ACC112 (cell line): Measurements from ENCODE around the gene PCNX2.

Experiments
- H2AFZ ChIP-seq: fragments of 200-600 bp; sonication (generic); one replicate; pipeline ENCODE4 v1.6.0; 2017; ENCODE audit warnings: antibody characterized with exemption, low read length; ENCODE audit not compliant: unreplicated experiment
- H3K27ac ChIP-seq: fragments of 200-600 bp; sonication (generic); 2 replicates; pipeline ENCODE4 v1.5.1; 2014; ENCODE audit warnings: low read depth, mild to moderate bottlenecking, antibody characterized with exemption, low read length, moderate library complexity
- H3K27me3 ChIP-seq: fragments of 200-600 bp; sonication (generic); 2 replicates; pipeline ENCODE4 v1.6.1; 2014; ENCODE audit warnings: mild to moderate bottlenecking, antibody characterized with exemption, low read length, moderate library complexity, mixed read lengths; ENCODE audit not compliant: insufficient read depth
- H3K36me3 ChIP-seq: fragments of 200-600 bp; sonication (generic); 2 replicates; pipeline ENCODE4 v1.6.1; 2016; ENCODE audit warnings: mild to moderate bottlenecking, antibody characterized with exemption, low read length, moderate library complexity, mixed read lengths; ENCODE audit not compliant: insufficient read depth
- H3K4me1 ChIP-seq: fragments of 200-600 bp; sonication (generic); one replicate; pipeline ENCODE4 v1.6.1; 2016; ENCODE audit warnings: low read length, mixed read lengths; ENCODE audit not compliant: insufficient read depth, unreplicated experiment, control insufficient read depth
- H3K4me3 ChIP-seq: fragments of 200-600 bp; sonication (generic); 2 replicates; pipeline ENCODE4 v1.5.1; 2014; ENCODE audit warnings: mild to moderate bottlenecking, low read depth, low read length
- H3K79me2 ChIP-seq: fragments of 200-600 bp; sonication (generic); one replicate; pipeline ENCODE4 v1.6.0; 2016; ENCODE audit warnings: low read length; ENCODE audit not compliant: control insufficient read depth, unreplicated experiment, insufficient read depth

The PCNX2 gene

GRCh38 chr1:232950197-232951176 lies 345.0 kb downstream of the PCNX2 start, which contains the start of gene NTPCR:
Gene NTPCR (plus strand): TSS chr1:232950611. CDS start chr1:232950711, 100 bp downstream.
- Histone ChIP-seq H3K4me3 (peak within 1 kb of the TSS; percentile 81), H3K79me2 (peaks cover 13% of the 10 kb centered on the region), H3K36me3 (no peaks in the 10 kb centered on the region), H3K27me3 (no peaks in the 10 kb centered on the region), H3K4me1 (peaks cover 22% of the 10 kb centered on the region), H2AFZ (peak within 1 kb of the TSS; percentile 98), H3K27ac (peak within 1 kb of the TSS; percentile 50)

- Histone ChIP-seq H3K4me3 (peak overlapping the region; percentile 81), H3K27ac (peak overlapping the region; percentile 50)
These were observed 345.8 kb downstream of the PCNX2 start for GRCh38 chr1:232949636-232950196.

GRCh38 chr1:232944347-232944746 lies 351.2 kb downstream of the PCNX2 start:
- H3K4me3 ChIP-seq: no peak overlapping the region
- H3K27me3 ChIP-seq: no peaks in the 10 kb centered on the region
- no peak overlapping the region for H2AFZ ChIP-seq
- H3K27ac ChIP-seq: no peak overlapping the region
- no peaks in the 10 kb centered on the region for H3K79me2 ChIP-seq
- no peaks in the 10 kb centered on the region for H3K36me3 ChIP-seq
- peaks cover under 1% of the 10 kb centered on the region for H3K4me1 ChIP-seq

More at GRCh38 chr1:232949636-232950196, 345.8 kb downstream of the PCNX2 start:
- H2AFZ ChIP-seq: peak overlapping the region; percentile 98
- no peaks in the 10 kb centered on the region for H3K36me3 ChIP-seq
- H3K27me3 ChIP-seq: no peaks in the 10 kb centered on the region
- H3K4me1 ChIP-seq: peaks cover 22% of the 10 kb centered on the region
- peaks cover 13% of the 10 kb centered on the region for H3K79me2 ChIP-seq

DNA sequence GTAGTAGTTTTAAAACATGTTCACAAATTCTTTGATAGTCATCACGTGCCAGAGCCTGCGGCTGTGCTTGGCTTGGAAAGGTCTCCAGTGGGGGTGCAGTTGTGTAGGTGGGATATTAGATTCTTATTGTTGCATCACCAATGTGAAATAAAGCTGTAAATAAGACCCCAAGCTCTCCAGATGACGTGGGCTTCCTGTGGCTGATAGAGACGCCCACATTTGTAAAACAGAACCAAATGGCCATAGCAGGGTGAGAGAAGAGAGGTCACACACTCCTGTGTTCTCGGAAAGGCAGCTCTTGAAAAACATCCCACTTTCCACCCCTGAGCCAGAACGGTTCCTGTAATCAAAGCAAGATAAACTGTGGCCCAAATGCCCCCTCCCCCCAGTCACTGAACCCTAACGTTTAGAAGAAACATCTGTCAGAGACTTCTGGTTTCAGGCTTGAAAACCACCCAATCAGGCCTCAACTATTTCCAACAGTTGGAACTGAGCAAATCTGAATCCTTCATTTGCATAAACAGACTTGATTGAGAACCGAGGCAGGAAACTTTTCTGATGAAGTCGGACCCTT lies 351.8 kb downstream of the PCNX2 start:
- Histone ChIP-seq H3K27ac (no peak overlapping the region), H3K4me3 (no peak overlapping the region), H3K27me3 (no peaks in the 10 kb centered on the region), H3K36me3 (no peaks in the 10 kb centered on the region), H3K4me1 (no peaks in the 10 kb centered on the region), H3K79me2 (no peaks in the 10 kb centered on the region), H2AFZ (no peak overlapping the region)

DNA sequence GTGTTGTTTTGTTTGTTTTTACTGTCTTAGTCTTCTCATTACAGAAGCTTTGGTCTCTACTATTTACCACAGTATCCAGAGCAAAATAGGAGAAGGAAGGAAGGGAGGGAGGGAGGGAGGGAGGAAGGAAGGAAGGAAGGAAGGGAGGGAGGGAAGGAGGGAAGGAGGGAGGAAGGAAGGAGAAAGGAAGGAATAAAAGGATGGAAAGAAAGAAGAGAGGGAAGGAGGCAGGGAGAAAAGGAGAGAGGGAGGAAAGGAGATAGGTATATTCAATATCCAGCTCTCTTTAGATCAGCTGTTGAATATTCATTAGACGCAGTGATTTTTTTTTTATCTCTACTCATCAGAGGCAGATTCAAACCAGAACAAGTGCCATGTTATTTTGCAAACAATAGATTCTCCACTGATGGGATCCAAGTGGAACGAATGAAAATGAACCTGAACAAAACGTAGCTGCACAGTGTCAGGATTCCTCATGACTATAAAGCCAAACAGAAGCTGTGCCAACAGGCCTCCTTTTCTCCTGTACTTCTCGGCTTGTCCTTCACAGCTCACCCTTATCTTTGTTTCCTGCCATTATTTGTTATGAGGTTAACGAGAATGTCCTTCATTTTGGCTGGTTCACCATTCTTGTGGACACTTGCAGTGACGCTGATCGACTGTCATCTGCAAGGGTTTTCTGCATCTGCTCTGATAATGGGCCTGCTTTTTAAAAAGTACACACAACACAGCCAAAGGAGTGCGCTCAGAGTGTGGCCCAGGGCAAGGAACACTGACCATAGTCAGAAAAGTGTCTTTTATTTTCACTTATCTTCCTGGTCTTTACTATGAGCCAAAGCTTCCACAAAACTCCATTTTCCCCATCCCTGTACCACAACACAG lies 352.9 kb downstream of the PCNX2 start:
- H2AFZ ChIP-seq: no peak overlapping the region
- H3K4me1 ChIP-seq: no peaks in the 10 kb centered on the region
- no peaks in the 10 kb centered on the region for H3K27me3 ChIP-seq
- H3K4me3 ChIP-seq: no peak overlapping the region
- no peak overlapping the region for H3K27ac ChIP-seq
- no peaks in the 10 kb centered on the region for H3K36me3 ChIP-seq
- no peaks in the 10 kb centered on the region for H3K79me2 ChIP-seq

- Histone ChIP-seq H3K79me2 (no peaks in the 10 kb centered on the region), H3K36me3 (no peaks in the 10 kb centered on the region)
These were observed 355.3 kb downstream of the PCNX2 start for GRCh38 chr1:232940262-232940661.

GRCh38 chr1:232939748-232940147 lies 355.8 kb downstream of the PCNX2 start:
- H3K36me3 ChIP-seq: no peaks in the 10 kb centered on the region
- no peaks in the 10 kb centered on the region for H3K79me2 ChIP-seq
- H3K27me3 ChIP-seq: no peaks in the 10 kb centered on the region

More at GRCh38 chr1:232940262-232940661, 355.3 kb downstream of the PCNX2 start:
- no peak overlapping the region for H2AFZ ChIP-seq
- no peak overlapping the region for H3K4me3 ChIP-seq
- H3K27me3 ChIP-seq: no peaks in the 10 kb centered on the region
- H3K27ac ChIP-seq: no peak overlapping the region
- H3K4me1 ChIP-seq: no peaks in the 10 kb centered on the region

GRCh38 chr1:232938926-232939325 lies 356.6 kb downstream of the PCNX2 start:
- Histone ChIP-seq H3K27me3 (no peaks in the 10 kb centered on the region), H3K4me3 (no peak overlapping the region), H3K36me3 (no peaks in the 10 kb centered on the region), H3K27ac (no peak overlapping the region), H3K79me2 (no peaks in the 10 kb centered on the region), H3K4me1 (no peaks in the 10 kb centered on the region), H2AFZ (no peak overlapping the region)

More at GRCh38 chr1:232939748-232940147, 355.8 kb downstream of the PCNX2 start:
- Histone ChIP-seq H3K27ac (no peak overlapping the region), H3K4me1 (no peaks in the 10 kb centered on the region), H3K4me3 (no peak overlapping the region), H2AFZ (no peak overlapping the region)

DNA sequence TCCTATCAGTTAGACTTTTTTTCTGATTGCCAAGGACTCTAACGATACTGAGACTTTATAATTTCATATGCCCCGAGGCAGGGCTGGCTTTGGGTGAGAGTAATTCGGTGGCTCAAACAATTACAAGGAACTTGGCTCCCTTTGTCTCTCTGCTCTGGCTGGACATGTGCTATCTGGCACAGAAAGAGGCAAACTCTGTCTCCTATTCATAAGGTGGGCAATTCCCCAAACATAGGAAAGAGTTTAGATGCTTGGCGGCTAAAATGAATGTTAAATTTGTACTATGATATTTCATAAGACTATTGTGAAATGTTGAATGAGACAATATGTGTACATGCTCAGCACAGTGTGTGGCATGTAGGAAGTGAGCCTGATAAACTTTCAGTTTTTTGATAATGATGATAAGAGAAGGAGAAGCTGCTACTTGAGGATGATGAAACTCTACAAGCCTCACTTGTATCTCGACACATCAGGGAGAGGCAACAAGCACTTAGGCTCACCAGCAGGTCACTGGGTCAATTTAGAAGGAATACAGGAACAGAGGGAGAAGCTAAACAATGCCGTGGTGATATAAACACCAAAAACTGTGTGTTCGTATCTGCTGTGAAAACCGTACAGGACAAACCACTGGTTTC lies 357.7 kb downstream of the PCNX2 start:
- no peak overlapping the region for H3K27ac ChIP-seq
- H3K27me3 ChIP-seq: no peaks in the 10 kb centered on the region
- H2AFZ ChIP-seq: no peak overlapping the region
- H3K36me3 ChIP-seq: no peaks in the 10 kb centered on the region
- no peak overlapping the region for H3K4me3 ChIP-seq
- no peaks in the 10 kb centered on the region for H3K79me2 ChIP-seq
- no peaks in the 10 kb centered on the region for H3K4me1 ChIP-seq
